Suprapubic skin (tissue), 4 donors: Measurements from ENCODE around the gene XKR8.

ENCODE experiments used
- CTCF ChIP-seq, 2 donors: fragments of 200-600 bp in 1 of 2; fragments of 450-650 bp in 1 of 2; sonication (generic) in 1 of 2; IDR thresholded peaks; one replicate each; pipeline ENCODE4 v1.5.1; 2016 to 2019; ENCODE audit warnings: antibody characterized with exemption in 2 of 2, mild to moderate bottlenecking in 1 of 2, moderate library complexity in 1 of 2
- EP300 ChIP-seq: sonication (generic); formaldehyde crosslinking; IDR thresholded peaks from one replicate; pipeline ENCODE4 v1.6.1; 2017; ENCODE audit warnings: antibody characterized with exemption
- POLR2A ChIP-seq, 2 donors: fragments of 450-650 bp; IDR thresholded peaks; one replicate each; pipeline ENCODE4 v1.6.1; 2017; ENCODE audit warnings: antibody characterized with exemption in 2 of 2, mild to moderate bottlenecking in 2 of 2, moderate library complexity in 2 of 2
- POLR2AphosphoS5 ChIP-seq, 3 donors: sonication (generic); formaldehyde crosslinking; IDR thresholded peaks; one replicate each; pipeline ENCODE4 v1.6.1; 2017; ENCODE audit warnings: antibody characterized with exemption in 3 of 3

GRCh38 chr1:27922272-27922671, 37.5 kb upstream of the XKR8 start:
- no peak for TF ChIP-seq POLR2A (IDR thresholded peaks at IDR 0.05)
- TF ChIP-seq CTCF (IDR thresholded peaks at IDR 0.05): no peak
- TF ChIP-seq POLR2AphosphoS5 (IDR thresholded peaks at IDR 0.05): no peak
- no peak for TF ChIP-seq EP300
